K562 (cell line): ENCODE data around the gene NUDT22. TPM values are rescaled to one million over a fixed set of nuclear protein-coding genes. Genes with fewer than 3 reads are reported as not detected.
A peak's percentile ranks its signal among the peaks of the same experiment; 100 is the strongest.

ENCODE experiments used
- ATAC-seq: fragments of 200-7000 bp; cut with Tn5 transposase; 3 replicates; pipeline ENCODE4 v1.9.1; 2020; ENCODE audit warnings: moderate library complexity
- BruUV-seq: library from RNA; stranded (reverse); fragments of 400-500 nt; replicated peaks from 2 replicates; lab custom pipeline; 2021; lab: Mats Ljungman, UMichigan
- CTCF ChIA-PET: fragments of 300-600 bp; formaldehyde crosslinking; extraction: SDS; loops from one replicate; lab custom pipeline; 2021; ENCODE audit warnings: low intra/inter-chr PET ratio; lab: Yijun Ruan, JAX
- POLR2A ChIA-PET: fragments of 300-600, 350-650 bp; sonication (Branson Sonifier 250); formaldehyde crosslinking; extraction: SDS; loops from one replicate; lab custom pipeline; 2021; ENCODE audit warnings: antibody characterized with exemption, inconsistent platforms; lab: Yijun Ruan, JAX
- DNase-seq, 4 experiments: peaks; one replicate each; pipeline versions ENCODE4 v3.0.0 to v3.0.0-alpha.2; 2011 to 2018; ENCODE audit warnings: low spot score in 3 of 4, mixed read lengths in 3 of 4; ENCODE audit errors: extremely low read depth in 1 of 4
- FAIRE-seq: peaks from 2 replicates; lab custom pipeline; 2011; peaks lifted over from hg19 to GRCh38; lab: Jason Lieb, UNC
- H2AFZ ChIP-seq: 2 replicates; pipeline ENCODE4 v1.6.0; 2011; ENCODE audit warnings: low read depth, low read length, control low read depth, inconsistent platforms
- H3K27ac ChIP-seq: fragments of 200-600 bp; 3 replicates; pipeline ENCODE4 v1.8.0; 2011; ENCODE audit warnings: low read depth, mild to moderate bottlenecking, control low read depth, inconsistent platforms, low read length, moderate library complexity, mixed read lengths; ENCODE audit errors: extremely low read depth
- H3K27me3 ChIP-seq, 2 experiments: fragments of 300-600 bp in 1 of 2; 2 replicates in 1 of 2; 3 replicates in 1 of 2; pipeline versions ENCODE4 v1.6.0 to v1.8.0; 2011; ENCODE audit warnings: inconsistent platforms in 2 of 2, low read length in 2 of 2, mild to moderate bottlenecking in 1 of 2, mixed read lengths in 1 of 2, moderate library complexity in 1 of 2; ENCODE audit not compliant: control insufficient read depth in 2 of 2, insufficient read depth in 2 of 2
- H3K36me3 ChIP-seq: fragments of 300-600 bp; 3 replicates; pipeline ENCODE4 v1.8.0; 2011; ENCODE audit warnings: mild to moderate bottlenecking, low read length, inconsistent platforms; ENCODE audit not compliant: control insufficient read depth, insufficient read depth
- H3K4me1 ChIP-seq, 2 experiments: fragments of 200-600 bp in 1 of 2; replicated peaks in 1 of 2; 2 replicates in 1 of 2; 3 replicates in 1 of 2; pipeline versions ENCODE4 v1.5.1 to v1.8.0; 2011; ENCODE audit warnings: inconsistent platforms in 2 of 2, low read length in 2 of 2, mild to moderate bottlenecking in 1 of 2, mixed read lengths in 1 of 2, moderate library complexity in 1 of 2; ENCODE audit not compliant: control insufficient read depth in 2 of 2, insufficient read depth in 2 of 2
- H3K4me2 ChIP-seq: 2 replicates; pipeline ENCODE4 v1.6.1; 2011; ENCODE audit warnings: low read length, control low read depth, inconsistent platforms, mixed read lengths; ENCODE audit not compliant: insufficient read depth
- H3K4me3 ChIP-seq: fragments of 200-600 bp; sonication (generic), shearing (Covaris generic); 2 replicates; pipeline ENCODE4 v1.5.1; 2016; ENCODE audit warnings: control low read depth, inconsistent platforms
- H3K79me2 ChIP-seq: fragments of 200-600 bp; 3 replicates; pipeline ENCODE4 v1.8.0; 2011; ENCODE audit warnings: low read length, inconsistent platforms; ENCODE audit not compliant: control insufficient read depth, insufficient read depth
- H3K9ac ChIP-seq, 2 experiments: 2 replicates each; pipeline versions ENCODE4 v1.6.0 to v1.6.1; 2011; ENCODE audit warnings: low read depth in 2 of 2, low read length in 2 of 2, control low read depth in 1 of 2, inconsistent platforms in 1 of 2, mild to moderate bottlenecking in 1 of 2, mixed read lengths in 1 of 2; ENCODE audit not compliant: insufficient read depth in 1 of 2
- H3K9me1 ChIP-seq: one replicate; pipeline ENCODE4 v1.6.0; 2011; ENCODE audit warnings: inconsistent platforms, mild to moderate bottlenecking, low read length, moderate library complexity; ENCODE audit not compliant: control insufficient read depth, insufficient read depth
- H3K9me3 ChIP-seq: replicated peaks from 2 replicates; pipeline ENCODE4 v1.5.1; 2011; ENCODE audit warnings: low read depth, low read length, inconsistent platforms; ENCODE audit not compliant: control insufficient read depth, insufficient read depth
- H4K20me1 ChIP-seq: replicated peaks from 2 replicates; pipeline ENCODE4 v1.6.1; 2011; ENCODE audit warnings: low read length, inconsistent platforms, mixed read lengths; ENCODE audit not compliant: control insufficient read depth, insufficient read depth
- CSDE1 ChIP-seq, 2 experiments: fragments of 450-650 bp; IDR thresholded peaks; 2 replicates each; pipeline ENCODE4 v1.6.1; 2016; ENCODE audit warnings: mild to moderate bottlenecking in 1 of 2
- HNRNPL ChIP-seq: fragments of 200-400 bp; formaldehyde crosslinking; IDR thresholded peaks from 2 replicates; pipeline ENCODE4 v1.6.1; 2017; ENCODE audit warnings: low read depth, mild to moderate bottlenecking, low read length
- KLF1 ChIP-seq: fragments of 450-650 bp; IDR thresholded peaks from 2 replicates; pipeline ENCODE4 v1.6.1; 2016; ENCODE audit warnings: missing genetic modification characterization, missing compliant biosample characterization
- MCM7 ChIP-seq, 2 experiments: fragments of 450-650 bp; IDR thresholded peaks; 2 replicates each; pipeline ENCODE4 v1.6.1; 2016 to 2018
- POLR2G ChIP-seq: fragments of 200-400 bp; formaldehyde crosslinking; IDR thresholded peaks from 2 replicates; pipeline ENCODE4 v1.6.1; 2017; ENCODE audit warnings: low read depth, mild to moderate bottlenecking, antibody characterized with exemption, low read length, moderate library complexity
- RBM22 ChIP-seq: fragments of 200-400 bp; formaldehyde crosslinking; IDR thresholded peaks from 2 replicates; pipeline ENCODE4 v1.6.1; 2018; ENCODE audit warnings: low read length, low read depth; ENCODE audit not compliant: poor library complexity, severe bottlenecking
- TAF7 ChIP-seq: fragments of 450-650 bp; IDR thresholded peaks from 2 replicates; pipeline ENCODE4 v1.6.1; 2016; ENCODE audit warnings: missing genetic modification characterization, missing compliant biosample characterization
- USF1 ChIP-seq: sonication (generic); formaldehyde crosslinking; IDR thresholded peaks from 2 replicates; pipeline ENCODE4 v1.9.0; 2022; ENCODE audit warnings: mild to moderate bottlenecking, missing genetic modification reagents
- WGBS: fragments of 100-300 bp; shearing (Covaris generic); methylation state at CpG from one replicate; pipeline ENCODE4 v1.1.6; 2016; ENCODE audit warnings: low coverage, mixed read lengths; ENCODE audit not compliant: insufficient coverage; ENCODE audit errors: missing lambda C conversion rate; 5-methylcytosine and 5-hydroxymethylcytosine counted together
- in situ Hi-C: fragments of 300-500 bp; cut with MboI; formaldehyde crosslinking; loops from 4 replicates; pipeline ENCODE4 v1.15.0; 2018; ENCODE audit warnings: inconsistent platforms, mixed read lengths
- intact Hi-C: fragments of 100-400 bp; cut with micrococcal nuclease; formaldehyde crosslinking; loops from 2 replicates; pipeline ENCODE4 v1.14.2; 2022
- polyA plus RNA-seq, 8 experiments: library from polyadenylated mRNA; depleted of rRNA in 4 of 8; stranded (reverse) in 5 of 8; unstranded in 3 of 8; fragments of >200 nt; fragmentation: Nextera tagmentation in 2 of 8; fragmentation: Illumina TruSeq in 1 of 8; extraction: Ambion mirVana in 2 of 8; extraction: Trizol in 1 of 8; gene quantifications; 2 replicates each; pipeline versions ENCODE4 v1.2.1 to v1.2.3, GENCODE V29; 2011 to 2014; ENCODE audit warnings: inconsistent platforms in 1 of 8, missing spikeins in 1 of 8
- total RNA-seq, 7 experiments: library from RNA; depleted of rRNA in 6 of 7; stranded (reverse); fragments of >200 nt in 6 of 7; fragmentation: Illumina TruSeq in 2 of 7; extraction: Trizol in 2 of 7; gene quantifications; 2 replicates each; pipeline versions ENCODE4 v1.2.1 to v1.2.3, GENCODE V29; 2011 to 2021; ENCODE audit warnings: low replicate concordance in 1 of 7

The NUDT22 gene
- total and polyA plus RNA-seq, 9 of the 15 experiments (the other 6 are each of a cell fraction or from before 2014, with no cell fraction given): 6.3 to 92.6 (median 37.4) TPM

GRCh38 chr11:64267207-64267945 is 41.3 kb downstream of the NUDT22 start:
- Histone ChIP-seq H3K9ac (peak overlapping the region; percentile 89 to 99; a peak in 3 of 4 replicates), H3K9me1 (peaks cover 3% of the 10 kb centered on the region), H3K36me3 (peaks cover 54% of the 10 kb centered on the region), H3K79me2 (peaks cover 28% of the 10 kb centered on the region), H2AFZ (no peak overlapping the region), H3K9me3 (no peaks in the 10 kb centered on the region), H3K27me3 (no peaks in the 10 kb centered on the region), H3K4me3 (no peak overlapping the region), H3K27ac (peak overlapping the region; percentile 96), H4K20me1 (no peaks in the 10 kb centered on the region), H3K4me1 (peaks cover 21 to 65% of the 10 kb centered on the region in 2 experiments), H3K4me2 (no peak overlapping the region)
- ChIA-PET CTCF (no interaction called here), POLR2A (interaction anchor here (0.6 to 5.7 kb wide), 7 partner anchors 9 to 61 kb away, joined by 3 to 58 read pairs (median 31); partner anchors contain the start of genes CATSPERZ, ESRRA, FERMT3 and NUDT22)
- ATAC-seq (no peak), DNase-seq (no peak), FAIRE-seq (no peak)
- BruUV-seq: no TSS peak
- in situ Hi-C loops: no loop called here
- TF ChIP-seq KLF1 (no peak), HNRNPL (peak; percentile 70; the same call in 1 of the 2 replicates), MCM7 (IDR thresholded peaks at IDR 0.05) (no peak), TAF7 (tag) (no peak), USF1 (CRISPR knock-in tag) (0 out of 2 replicates have a peak, but pooled peaks have one; percentile 6), CSDE1 (IDR thresholded peaks at IDR 0.05) (no peak), RBM22 (peak; percentile 21), POLR2G (peak; percentile 69)
- WGBS: 83% methylated on average over 19 of the region's 27 CpGs
- intact Hi-C loops: no loop called here
